ENCODE measurements around the gene WASL.

GRCh38 chr7:123679614-123680013 lies 69.2 kb downstream of the WASL start:
- TF ChIP-seq, protein P1, sequence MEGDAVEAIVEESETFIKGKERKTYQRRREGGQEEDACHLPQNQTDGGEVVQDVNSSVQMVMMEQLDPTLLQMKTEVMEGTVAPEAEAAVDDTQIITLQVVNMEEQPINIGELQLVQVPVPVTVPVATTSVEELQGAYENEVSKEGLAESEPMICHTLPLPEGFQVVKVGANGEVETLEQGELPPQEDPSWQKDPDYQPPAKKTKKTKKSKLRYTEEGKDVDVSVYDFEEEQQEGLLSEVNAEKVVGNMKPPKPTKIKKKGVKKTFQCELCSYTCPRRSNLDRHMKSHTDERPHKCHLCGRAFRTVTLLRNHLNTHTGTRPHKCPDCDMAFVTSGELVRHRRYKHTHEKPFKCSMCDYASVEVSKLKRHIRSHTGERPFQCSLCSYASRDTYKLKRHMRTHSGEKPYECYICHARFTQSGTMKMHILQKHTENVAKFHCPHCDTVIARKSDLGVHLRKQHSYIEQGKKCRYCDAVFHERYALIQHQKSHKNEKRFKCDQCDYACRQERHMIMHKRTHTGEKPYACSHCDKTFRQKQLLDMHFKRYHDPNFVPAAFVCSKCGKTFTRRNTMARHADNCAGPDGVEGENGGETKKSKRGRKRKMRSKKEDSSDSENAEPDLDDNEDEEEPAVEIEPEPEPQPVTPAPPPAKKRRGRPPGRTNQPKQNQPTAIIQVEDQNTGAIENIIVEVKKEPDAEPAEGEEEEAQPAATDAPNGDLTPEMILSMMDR (conservative IDR thresholded peaks at IDR 0.05; ENCODE audit: low read depth, low read length): no peak
- TF ChIP-seq EZH2phosphoT487 (IDR thresholded peaks at IDR 0.05; ENCODE audit: borderline replicate concordance, low read length) (no peak), EZH2 (IDR thresholded peaks at IDR 0.05; ENCODE audit: low read length, unreplicated experiment) (no peak)
